SK-N-SH treated with all-trans-retinoic acid at 6 μM for 48 hours (cell line): ENCODE data around the gene PDF.

Experiments
- ATAC-seq: fragments of 200-7000 bp; cut with Tn5 transposase; 3 replicates; pipeline ENCODE4 v1.9.1; 2020; ENCODE audit warnings: mild to moderate bottlenecking, moderate library complexity
- ARNTL ChIP-seq: fragments of 450-650 bp; formaldehyde crosslinking; IDR thresholded peaks from 2 replicates; pipeline ENCODE4 v1.5.0; 2020; ENCODE audit warnings: low read depth, mild to moderate bottlenecking, moderate library complexity, borderline replicate concordance
- BACH2 ChIP-seq: fragments of 250-450 bp; sonication (Bioruptor Pico); IDR thresholded peaks from 2 replicates; pipeline ENCODE4 v1.9.0; 2021; ENCODE audit warnings: mild to moderate bottlenecking, borderline replicate concordance
- CSDC2 ChIP-seq: fragments of 250-450 bp; sonication (Bioruptor Pico); IDR thresholded peaks from 2 replicates; pipeline ENCODE4 v1.5.0; 2020; ENCODE audit warnings: mild to moderate bottlenecking, moderate library complexity
- ESRRG ChIP-seq: fragments of 250-450 bp; sonication (Bioruptor Pico); IDR thresholded peaks from 2 replicates; pipeline ENCODE4 v1.6.1; 2021; ENCODE audit warnings: mild to moderate bottlenecking
- GLIS3 ChIP-seq: fragments of 250-450 bp; sonication (Bioruptor Pico); IDR thresholded peaks from 2 replicates; pipeline ENCODE4 v1.5.0; 2020; ENCODE audit warnings: mild to moderate bottlenecking, moderate library complexity
- OSR1 ChIP-seq: fragments of 250-450 bp; sonication (Bioruptor Pico); IDR thresholded peaks from 2 replicates; pipeline ENCODE4 v1.8.0; 2022; ENCODE audit warnings: moderate library complexity, mild to moderate bottlenecking, inconsistent platforms
- PPARA ChIP-seq: fragments of 250-450 bp; sonication (Bioruptor Pico); IDR thresholded peaks from 2 replicates; pipeline ENCODE4 v1.5.0; 2020; ENCODE audit warnings: mild to moderate bottlenecking, borderline replicate concordance
- RARB ChIP-seq: fragments of 250-450 bp; sonication (Bioruptor Pico); IDR thresholded peaks from 2 replicates; pipeline ENCODE4 v1.8.0; 2021; ENCODE audit warnings: mild to moderate bottlenecking, moderate library complexity
- SNAI2 ChIP-seq: fragments of 250-450 bp; sonication (Bioruptor Pico); IDR thresholded peaks from 2 replicates; pipeline ENCODE4 v1.5.0; 2020; ENCODE audit warnings: mild to moderate bottlenecking, moderate library complexity
- TCF4 ChIP-seq: fragments of 250-450 bp; sonication (Bioruptor Pico); IDR thresholded peaks from 2 replicates; pipeline ENCODE4 v1.8.0; 2021; ENCODE audit warnings: mild to moderate bottlenecking, moderate library complexity, borderline replicate concordance
- TOX ChIP-seq: fragments of 250-450 bp; sonication (Bioruptor Pico); IDR thresholded peaks from 2 replicates; pipeline ENCODE4 v1.8.0; 2021; ENCODE audit warnings: mild to moderate bottlenecking, moderate library complexity, borderline replicate concordance
- ZC3H10 ChIP-seq: fragments of 250-450 bp; sonication (Bioruptor Pico); IDR thresholded peaks from 2 replicates; pipeline ENCODE4 v1.5.1; 2021; ENCODE audit warnings: mild to moderate bottlenecking, moderate library complexity
- ZFP3 ChIP-seq: fragments of 250-450 bp; sonication (Bioruptor Pico); IDR thresholded peaks from 2 replicates; pipeline ENCODE4 v1.5.0; 2020; ENCODE audit warnings: mild to moderate bottlenecking, moderate library complexity
- ZFP30 ChIP-seq: fragments of 450-650 bp; formaldehyde crosslinking; IDR thresholded peaks from 2 replicates; pipeline ENCODE4 v1.5.0; 2022; ENCODE audit warnings: mild to moderate bottlenecking, moderate library complexity
- ZNF565 ChIP-seq: fragments of 450-650 bp; formaldehyde crosslinking; conservative IDR thresholded peaks from 2 replicates; pipeline ENCODE4 v1.5.0; 2020; ENCODE audit warnings: low read depth, mild to moderate bottlenecking, moderate library complexity
- ZNF70 ChIP-seq: fragments of 450-650 bp; formaldehyde crosslinking; IDR thresholded peaks from 2 replicates; pipeline ENCODE4 v1.5.0; 2020; ENCODE audit warnings: mild to moderate bottlenecking, moderate library complexity
- ZNF8 ChIP-seq: fragments of 450-650 bp; formaldehyde crosslinking; IDR thresholded peaks from 2 replicates; pipeline ENCODE4 v1.5.0; 2020; ENCODE audit warnings: mild to moderate bottlenecking, moderate library complexity
- TF ChIP-seq, protein P1 (sequence below): fragments of 250-450 bp; sonication (Bioruptor Pico); IDR thresholded peaks from 2 replicates; pipeline ENCODE4 v1.5.0; 2020; ENCODE audit warnings: mild to moderate bottlenecking, moderate library complexity
- TF ChIP-seq, protein P2 (sequence below): fragments of 250-450 bp; sonication (Bioruptor Pico); IDR thresholded peaks from 2 replicates; pipeline ENCODE4 v1.8.0; 2020; ENCODE audit warnings: mild to moderate bottlenecking, moderate library complexity, borderline replicate concordance
- TF ChIP-seq, protein P3 (sequence below): fragments of 250-450 bp; sonication (Bioruptor Pico); IDR thresholded peaks from 2 replicates; pipeline ENCODE4 v1.8.0; 2021; ENCODE audit warnings: low read depth, mild to moderate bottlenecking, moderate library complexity, borderline replicate concordance

The PDF gene

DNA sequence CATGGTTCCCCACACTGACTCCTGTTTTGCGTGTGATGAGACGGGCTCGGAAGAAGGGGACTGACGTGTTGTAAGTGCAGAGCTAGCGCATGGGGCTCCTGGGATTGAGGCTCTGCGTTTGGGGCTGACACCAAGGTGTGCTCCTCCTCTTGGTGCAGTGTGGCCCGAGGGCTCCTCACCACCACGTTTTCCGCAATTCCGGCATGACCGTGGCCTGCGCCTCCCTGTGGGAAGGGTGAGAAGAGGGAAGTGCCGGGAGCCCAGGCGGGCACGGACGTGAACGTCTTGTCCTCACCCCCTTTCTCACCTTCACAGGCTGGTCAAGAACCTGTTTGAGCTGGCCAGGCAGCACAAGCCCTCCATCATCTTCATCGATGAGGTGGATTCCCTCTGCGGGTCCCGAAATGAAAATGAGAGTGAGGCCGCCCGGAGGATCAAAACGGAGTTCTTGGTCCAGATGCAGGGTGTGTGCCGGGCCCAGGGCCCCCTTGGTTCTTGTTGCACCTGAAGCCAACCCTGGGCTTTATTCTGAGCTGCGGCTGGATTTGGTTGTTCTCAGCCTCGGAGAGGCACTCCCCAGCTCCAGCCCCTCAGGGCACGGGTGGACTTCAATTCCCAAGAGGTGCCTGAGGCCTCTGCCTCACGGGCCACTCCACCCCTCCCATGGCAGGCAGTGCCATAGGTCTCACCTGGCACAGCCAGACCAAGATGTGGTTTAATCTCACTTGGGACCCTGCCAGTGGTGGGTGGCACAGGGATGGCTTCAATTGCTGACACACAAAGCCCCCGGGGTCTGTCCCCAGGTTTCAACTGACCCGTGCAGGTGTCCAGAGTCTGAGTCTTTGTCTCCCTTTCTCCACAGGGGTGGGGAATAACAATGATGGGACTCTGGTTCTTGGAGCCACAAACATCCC lies 10.3 kb downstream of the PDF start:
- ATAC-seq = no peak
- TF ChIP-seq ZNF8 (CRISPR knock-in tag) = no peak
- no peak for TF ChIP-seq ESRRG (CRISPR knock-in tag)
- TF ChIP-seq, protein P1, sequence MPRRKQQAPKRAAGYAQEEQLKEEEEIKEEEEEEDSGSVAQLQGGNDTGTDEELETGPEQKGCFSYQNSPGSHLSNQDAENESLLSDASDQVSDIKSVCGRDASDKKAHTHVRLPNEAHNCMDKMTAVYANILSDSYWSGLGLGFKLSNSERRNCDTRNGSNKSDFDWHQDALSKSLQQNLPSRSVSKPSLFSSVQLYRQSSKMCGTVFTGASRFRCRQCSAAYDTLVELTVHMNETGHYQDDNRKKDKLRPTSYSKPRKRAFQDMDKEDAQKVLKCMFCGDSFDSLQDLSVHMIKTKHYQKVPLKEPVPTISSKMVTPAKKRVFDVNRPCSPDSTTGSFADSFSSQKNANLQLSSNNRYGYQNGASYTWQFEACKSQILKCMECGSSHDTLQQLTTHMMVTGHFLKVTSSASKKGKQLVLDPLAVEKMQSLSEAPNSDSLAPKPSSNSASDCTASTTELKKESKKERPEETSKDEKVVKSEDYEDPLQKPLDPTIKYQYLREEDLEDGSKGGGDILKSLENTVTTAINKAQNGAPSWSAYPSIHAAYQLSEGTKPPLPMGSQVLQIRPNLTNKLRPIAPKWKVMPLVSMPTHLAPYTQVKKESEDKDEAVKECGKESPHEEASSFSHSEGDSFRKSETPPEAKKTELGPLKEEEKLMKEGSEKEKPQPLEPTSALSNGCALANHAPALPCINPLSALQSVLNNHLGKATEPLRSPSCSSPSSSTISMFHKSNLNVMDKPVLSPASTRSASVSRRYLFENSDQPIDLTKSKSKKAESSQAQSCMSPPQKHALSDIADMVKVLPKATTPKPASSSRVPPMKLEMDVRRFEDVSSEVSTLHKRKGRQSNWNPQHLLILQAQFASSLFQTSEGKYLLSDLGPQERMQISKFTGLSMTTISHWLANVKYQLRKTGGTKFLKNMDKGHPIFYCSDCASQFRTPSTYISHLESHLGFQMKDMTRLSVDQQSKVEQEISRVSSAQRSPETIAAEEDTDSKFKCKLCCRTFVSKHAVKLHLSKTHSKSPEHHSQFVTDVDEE (CRISPR knock-in tag) = no peak
- TF ChIP-seq GLIS3 (CRISPR knock-in tag) = no peak
- TF ChIP-seq, protein P2, sequence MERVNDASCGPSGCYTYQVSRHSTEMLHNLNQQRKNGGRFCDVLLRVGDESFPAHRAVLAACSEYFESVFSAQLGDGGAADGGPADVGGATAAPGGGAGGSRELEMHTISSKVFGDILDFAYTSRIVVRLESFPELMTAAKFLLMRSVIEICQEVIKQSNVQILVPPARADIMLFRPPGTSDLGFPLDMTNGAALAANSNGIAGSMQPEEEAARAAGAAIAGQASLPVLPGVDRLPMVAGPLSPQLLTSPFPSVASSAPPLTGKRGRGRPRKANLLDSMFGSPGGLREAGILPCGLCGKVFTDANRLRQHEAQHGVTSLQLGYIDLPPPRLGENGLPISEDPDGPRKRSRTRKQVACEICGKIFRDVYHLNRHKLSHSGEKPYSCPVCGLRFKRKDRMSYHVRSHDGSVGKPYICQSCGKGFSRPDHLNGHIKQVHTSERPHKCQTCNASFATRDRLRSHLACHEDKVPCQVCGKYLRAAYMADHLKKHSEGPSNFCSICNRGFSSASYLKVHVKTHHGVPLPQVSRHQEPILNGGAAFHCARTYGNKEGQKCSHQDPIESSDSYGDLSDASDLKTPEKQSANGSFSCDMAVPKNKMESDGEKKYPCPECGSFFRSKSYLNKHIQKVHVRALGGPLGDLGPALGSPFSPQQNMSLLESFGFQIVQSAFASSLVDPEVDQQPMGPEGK (CRISPR knock-in tag) = no peak
- TF ChIP-seq TCF4 = no peak
- no peak for TF ChIP-seq PPARA (CRISPR knock-in tag)
- TF ChIP-seq ZNF70 = no peak
- no peak for TF ChIP-seq RARB (CRISPR knock-in tag)

DNA sequence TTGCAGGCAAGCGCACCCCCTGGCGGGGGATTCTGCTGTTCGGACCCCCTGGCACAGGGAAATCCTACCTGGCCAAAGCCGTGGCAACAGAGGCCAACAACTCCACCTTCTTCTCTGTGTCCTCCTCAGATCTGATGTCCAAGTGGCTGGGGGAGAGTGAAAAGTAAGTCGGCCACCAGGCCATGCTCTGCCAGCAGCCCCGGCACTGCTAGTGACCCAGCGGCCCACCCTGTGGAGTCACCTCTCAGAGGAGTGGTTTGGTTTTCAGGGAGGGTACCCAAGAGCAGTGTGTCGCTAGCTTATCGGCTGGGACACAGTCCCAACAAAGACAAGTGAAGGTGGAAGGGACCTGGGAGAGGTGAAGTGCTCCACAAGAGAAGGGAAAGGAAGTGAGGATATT lies 11.0 kb downstream of the PDF start:
- TF ChIP-seq TCF4 = no peak
- TF ChIP-seq, protein P3, sequence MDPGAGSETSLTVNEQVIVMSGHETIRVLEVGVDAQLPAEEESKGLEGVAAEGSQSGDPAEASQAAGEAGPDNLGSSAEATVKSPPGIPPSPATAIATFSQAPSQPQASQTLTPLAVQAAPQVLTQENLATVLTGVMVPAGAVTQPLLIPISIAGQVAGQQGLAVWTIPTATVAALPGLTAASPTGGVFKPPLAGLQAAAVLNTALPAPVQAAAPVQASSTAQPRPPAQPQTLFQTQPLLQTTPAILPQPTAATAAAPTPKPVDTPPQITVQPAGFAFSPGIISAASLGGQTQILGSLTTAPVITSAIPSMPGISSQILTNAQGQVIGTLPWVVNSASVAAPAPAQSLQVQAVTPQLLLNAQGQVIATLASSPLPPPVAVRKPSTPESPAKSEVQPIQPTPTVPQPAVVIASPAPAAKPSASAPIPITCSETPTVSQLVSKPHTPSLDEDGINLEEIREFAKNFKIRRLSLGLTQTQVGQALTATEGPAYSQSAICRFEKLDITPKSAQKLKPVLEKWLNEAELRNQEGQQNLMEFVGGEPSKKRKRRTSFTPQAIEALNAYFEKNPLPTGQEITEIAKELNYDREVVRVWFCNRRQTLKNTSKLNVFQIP (CRISPR knock-in tag) = no peak
- TF ChIP-seq CSDC2 (CRISPR knock-in tag) = no peak
- no peak for TF ChIP-seq ZNF70
- TF ChIP-seq PPARA (CRISPR knock-in tag) = no peak
- TF ChIP-seq RARB (CRISPR knock-in tag) = no peak
- TF ChIP-seq BACH2 (CRISPR knock-in tag) = no peak
- TF ChIP-seq ZNF8 (CRISPR knock-in tag) = no peak
- TF ChIP-seq, protein P1 (CRISPR knock-in tag) = no peak
- no peak for TF ChIP-seq ARNTL (CRISPR knock-in tag)
- TF ChIP-seq TOX (CRISPR knock-in tag) = no peak
- TF ChIP-seq GLIS3 (CRISPR knock-in tag) = no peak
- no peak for ATAC-seq

DNA sequence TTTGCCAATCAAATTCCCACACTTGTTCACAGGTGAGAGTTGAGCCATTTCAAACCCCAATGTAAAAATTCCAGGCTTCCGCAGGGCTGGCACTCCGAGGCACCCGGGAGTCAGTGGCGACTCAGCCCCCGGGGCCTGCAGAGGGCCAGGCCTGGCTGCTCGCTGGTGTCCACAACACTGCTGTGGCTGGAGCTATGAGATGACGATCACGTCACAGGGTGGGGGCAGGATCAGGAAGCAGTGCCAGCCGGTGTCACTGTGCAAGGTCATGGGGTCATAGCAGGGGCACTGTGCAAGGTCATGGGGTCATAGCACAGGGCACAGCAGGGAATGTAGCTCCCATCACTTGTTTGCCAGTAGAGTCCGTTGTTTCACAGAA lies 11.5 kb downstream of the PDF start:
- ATAC-seq = no peak; the same call in 2 of the 3 replicates
- TF ChIP-seq ZNF70 = no peak
- TF ChIP-seq ZNF8 (CRISPR knock-in tag) = no peak
- TF ChIP-seq TCF4 = no peak
- no peak for TF ChIP-seq ZFP30 (CRISPR knock-in tag)
- TF ChIP-seq ZC3H10 (CRISPR knock-in tag) = no peak
- no peak for TF ChIP-seq OSR1
- TF ChIP-seq ZNF565 (CRISPR knock-in tag) = no peak
- TF ChIP-seq, protein P1 (CRISPR knock-in tag) = no peak
- TF ChIP-seq, protein P2 (CRISPR knock-in tag) = no peak
- no peak for TF ChIP-seq ZFP3
- TF ChIP-seq RARB (CRISPR knock-in tag) = no peak
- no peak for TF ChIP-seq SNAI2 (CRISPR knock-in tag)
- no peak for TF ChIP-seq ESRRG (CRISPR knock-in tag)
